ENCODE results near the gene RGSL1. TPM values are rescaled to one million over a fixed set of nuclear protein-coding genes. Genes with fewer than 3 reads are reported as not detected.
A peak's percentile ranks its signal among the peaks of the same experiment; 100 is the strongest.

The RGSL1 gene
- total RNA-seq, 1 donor from 2014 or later: not detected

GRCh38 chr1:182601416-182601786, 151.5 kb downstream of the RGSL1 start:
- H3K4me1 Mint-ChIP-seq: peaks cover 13% of the 10 kb centered on the region
- no peak overlapping the region for H3K4me3 Mint-ChIP-seq
- peak; percentile 46 to 61 for DNase-seq (ENCODE audit: low spot score in 2 of 2, unreplicated experiment in 2 of 2)
- TF ChIP-seq, protein P1, sequence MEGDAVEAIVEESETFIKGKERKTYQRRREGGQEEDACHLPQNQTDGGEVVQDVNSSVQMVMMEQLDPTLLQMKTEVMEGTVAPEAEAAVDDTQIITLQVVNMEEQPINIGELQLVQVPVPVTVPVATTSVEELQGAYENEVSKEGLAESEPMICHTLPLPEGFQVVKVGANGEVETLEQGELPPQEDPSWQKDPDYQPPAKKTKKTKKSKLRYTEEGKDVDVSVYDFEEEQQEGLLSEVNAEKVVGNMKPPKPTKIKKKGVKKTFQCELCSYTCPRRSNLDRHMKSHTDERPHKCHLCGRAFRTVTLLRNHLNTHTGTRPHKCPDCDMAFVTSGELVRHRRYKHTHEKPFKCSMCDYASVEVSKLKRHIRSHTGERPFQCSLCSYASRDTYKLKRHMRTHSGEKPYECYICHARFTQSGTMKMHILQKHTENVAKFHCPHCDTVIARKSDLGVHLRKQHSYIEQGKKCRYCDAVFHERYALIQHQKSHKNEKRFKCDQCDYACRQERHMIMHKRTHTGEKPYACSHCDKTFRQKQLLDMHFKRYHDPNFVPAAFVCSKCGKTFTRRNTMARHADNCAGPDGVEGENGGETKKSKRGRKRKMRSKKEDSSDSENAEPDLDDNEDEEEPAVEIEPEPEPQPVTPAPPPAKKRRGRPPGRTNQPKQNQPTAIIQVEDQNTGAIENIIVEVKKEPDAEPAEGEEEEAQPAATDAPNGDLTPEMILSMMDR (IDR thresholded peaks at IDR 0.05; ENCODE audit: unreplicated experiment): peak; percentile 97
- no peaks in the 10 kb centered on the region for H3K36me3 Mint-ChIP-seq
- H3K27me3 Mint-ChIP-seq (ENCODE audit: low read depth): peaks cover 14% of the 10 kb centered on the region
- no peak overlapping the region for H3K27ac Mint-ChIP-seq
- H3K9me3 Mint-ChIP-seq: no peaks in the 10 kb centered on the region

DNA sequence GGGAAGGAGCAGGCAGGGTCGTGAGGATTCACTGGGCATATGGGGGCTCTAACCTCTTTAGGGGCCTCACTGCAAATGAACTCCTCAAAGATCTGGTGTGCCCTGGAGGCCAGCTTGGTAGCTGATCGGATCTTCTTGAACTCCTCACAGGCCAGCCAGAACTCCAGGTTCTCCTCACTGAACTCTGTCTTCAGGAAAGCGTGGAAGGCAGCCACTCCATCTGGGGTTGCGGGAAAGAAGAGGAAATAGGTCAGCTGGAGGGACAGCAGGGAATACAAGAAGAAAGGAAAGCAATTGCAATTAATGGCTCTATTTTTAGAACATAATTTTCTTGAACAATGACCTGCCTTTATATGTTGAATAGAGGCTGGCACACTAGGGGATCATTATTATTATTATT, 152.0 kb downstream of the RGSL1 start:
- Mint-ChIP-seq H3K9me3 (no peaks in the 10 kb centered on the region), H3K27me3 (ENCODE audit: low read depth) (peaks cover 14% of the 10 kb centered on the region), H3K36me3 (no peaks in the 10 kb centered on the region), H3K4me3 (no peak overlapping the region), H3K27ac (no peak overlapping the region), H3K4me1 (peaks cover 13% of the 10 kb centered on the region)
- no peak for DNase-seq (ENCODE audit: low spot score in 2 of 2, unreplicated experiment in 2 of 2)
- TF ChIP-seq, protein P1 (IDR thresholded peaks at IDR 0.05; ENCODE audit: unreplicated experiment): no peak

- TF ChIP-seq, protein P1 (IDR thresholded peaks at IDR 0.05; ENCODE audit: unreplicated experiment): no peak
- no peaks in the 10 kb centered on the region for H3K36me3 Mint-ChIP-seq
- peaks cover 14% of the 10 kb centered on the region for H3K27me3 Mint-ChIP-seq (ENCODE audit: low read depth)
- H3K9me3 Mint-ChIP-seq: no peaks in the 10 kb centered on the region
- H3K4me1 Mint-ChIP-seq: peaks cover 13% of the 10 kb centered on the region
- DNase-seq (ENCODE audit: low spot score in 2 of 2, unreplicated experiment in 2 of 2): no peak
- no peak overlapping the region for H3K27ac Mint-ChIP-seq
- H3K4me3 Mint-ChIP-seq: peak overlapping the region; percentile 56
Observed at GRCh38 chr1:182602935-182603645, 153.1 kb downstream of the RGSL1 start.

DNA sequence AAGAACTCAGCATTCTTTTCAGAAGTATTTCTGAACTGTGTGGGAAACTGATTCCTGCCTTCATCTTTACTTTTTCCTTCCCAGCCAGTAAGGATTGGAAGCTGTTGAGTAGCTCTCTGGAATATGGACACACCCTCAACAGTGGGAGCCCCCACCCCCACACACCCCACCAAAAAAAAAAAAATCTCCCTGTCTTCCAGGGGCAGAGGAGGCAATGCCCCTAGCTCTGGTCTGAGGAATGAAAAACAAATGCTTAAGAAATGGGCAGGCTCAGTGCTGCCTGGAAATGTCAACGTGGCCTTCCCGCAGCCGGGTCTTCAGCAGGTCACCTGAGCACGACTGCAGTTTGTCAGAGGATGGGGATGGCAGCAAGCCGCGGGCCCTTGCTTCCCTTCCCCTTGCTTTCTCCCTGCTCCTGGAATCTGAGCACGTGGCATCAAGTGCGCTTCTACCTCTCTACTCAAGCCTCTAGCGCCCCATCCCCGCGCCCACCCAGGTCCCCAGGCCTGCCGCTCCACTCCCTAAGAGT, 153.8 kb downstream of the RGSL1 start:
- H3K4me1 Mint-ChIP-seq: peaks cover 13% of the 10 kb centered on the region
- H3K27ac Mint-ChIP-seq: no peak overlapping the region

DNA sequence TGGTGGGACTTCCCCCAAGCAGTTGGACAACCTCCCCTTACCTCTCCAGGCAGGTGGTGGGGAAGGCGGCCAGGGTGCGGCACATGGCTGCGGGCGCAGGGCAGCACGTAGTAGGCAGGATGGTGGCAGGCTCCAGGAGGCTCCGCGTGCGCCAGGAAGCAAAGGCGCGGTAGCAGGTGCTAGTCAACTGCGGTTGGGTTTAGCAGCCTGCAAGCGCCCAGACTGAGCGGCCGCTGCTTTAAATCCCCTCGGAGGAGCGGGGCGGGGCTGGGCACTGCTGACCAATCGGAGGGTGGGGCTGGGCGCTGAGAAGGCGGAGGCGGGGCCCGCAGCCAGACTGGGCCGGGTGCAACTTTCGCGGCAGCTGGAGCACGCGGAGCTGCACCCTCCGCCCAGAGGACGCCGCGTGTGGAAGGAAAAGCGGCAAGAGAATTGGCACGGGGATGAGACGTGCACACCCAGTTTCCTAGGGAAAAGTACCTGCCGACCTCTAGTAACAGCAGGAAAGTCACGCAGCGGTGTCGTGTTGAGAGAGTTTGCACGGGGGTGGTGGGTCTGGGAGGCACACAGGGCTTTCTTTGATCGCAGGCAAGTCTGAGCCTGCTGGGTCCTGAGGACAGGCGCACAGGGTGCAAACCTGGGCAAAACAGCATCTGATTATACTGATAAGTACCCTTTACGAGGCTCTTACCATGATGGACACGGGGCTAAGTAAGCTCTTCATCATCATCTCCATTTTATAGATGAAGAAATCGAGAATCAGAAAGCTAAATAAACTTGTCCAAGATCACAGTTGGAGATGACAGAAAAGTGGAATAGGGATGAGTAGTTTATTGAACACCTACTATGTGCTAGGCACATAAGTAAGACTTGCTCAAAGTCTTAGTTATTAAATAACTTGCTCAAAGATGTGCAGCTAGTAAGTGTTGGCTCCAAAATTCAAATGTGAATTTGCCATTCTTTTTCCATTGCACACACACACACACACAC, 154.5 kb downstream of the RGSL1 start, which contains the start of gene RGS16:
Gene RGS16, minus strand, starts transcription at position 215 of the 990 bp plus-strand sequence. Its CDS starts 130 bp downstream, at position 85.
- TF ChIP-seq, protein P1 (IDR thresholded peaks at IDR 0.05; ENCODE audit: unreplicated experiment): no peak
- H3K27ac Mint-ChIP-seq: no peak within 1 kb of the TSS
- no peaks in the 10 kb centered on the region for H3K9me3 Mint-ChIP-seq
- peak within 1 kb of the TSS; percentile 56 for H3K4me3 Mint-ChIP-seq
- peaks cover 14% of the 10 kb centered on the region for H3K27me3 Mint-ChIP-seq (ENCODE audit: low read depth)
- peaks cover 15% of the 10 kb centered on the region for H3K4me1 Mint-ChIP-seq
- H3K36me3 Mint-ChIP-seq: no peaks in the 10 kb centered on the region
- peak; percentile 79 to 87 for DNase-seq (ENCODE audit: low spot score in 2 of 2, unreplicated experiment in 2 of 2)

More for the DNA sequence above, 153.8 kb downstream of the RGSL1 start:
- peak overlapping the region; percentile 56 for H3K4me3 Mint-ChIP-seq
- no peaks in the 10 kb centered on the region for H3K36me3 Mint-ChIP-seq
- H3K9me3 Mint-ChIP-seq: no peaks in the 10 kb centered on the region
- TF ChIP-seq, protein P1 (IDR thresholded peaks at IDR 0.05; ENCODE audit: unreplicated experiment): no peak
- DNase-seq (ENCODE audit: low spot score in 2 of 2, unreplicated experiment in 2 of 2): no peak
- H3K27me3 Mint-ChIP-seq (ENCODE audit: low read depth): peaks cover 14% of the 10 kb centered on the region

Data from mesothelial cell of epicardium (in vitro differentiated cells).